Activated naive CD4-positive, alpha-beta T cell treated with Interleukin-2 at 50 U/mL for 16 hours (primary cell): ENCODE measurements around the gene RPL38.
"Not testable (repeated sequence)": the region's sequence is repeated elsewhere in the genome, so short reads cannot be mapped to it uniquely, and the experiment has no call there.

Experiments
- DNase-seq: peaks from one replicate; pipeline ENCODE4 v3.0.0-alpha.2; 2020

Gene RPL38

DNA sequence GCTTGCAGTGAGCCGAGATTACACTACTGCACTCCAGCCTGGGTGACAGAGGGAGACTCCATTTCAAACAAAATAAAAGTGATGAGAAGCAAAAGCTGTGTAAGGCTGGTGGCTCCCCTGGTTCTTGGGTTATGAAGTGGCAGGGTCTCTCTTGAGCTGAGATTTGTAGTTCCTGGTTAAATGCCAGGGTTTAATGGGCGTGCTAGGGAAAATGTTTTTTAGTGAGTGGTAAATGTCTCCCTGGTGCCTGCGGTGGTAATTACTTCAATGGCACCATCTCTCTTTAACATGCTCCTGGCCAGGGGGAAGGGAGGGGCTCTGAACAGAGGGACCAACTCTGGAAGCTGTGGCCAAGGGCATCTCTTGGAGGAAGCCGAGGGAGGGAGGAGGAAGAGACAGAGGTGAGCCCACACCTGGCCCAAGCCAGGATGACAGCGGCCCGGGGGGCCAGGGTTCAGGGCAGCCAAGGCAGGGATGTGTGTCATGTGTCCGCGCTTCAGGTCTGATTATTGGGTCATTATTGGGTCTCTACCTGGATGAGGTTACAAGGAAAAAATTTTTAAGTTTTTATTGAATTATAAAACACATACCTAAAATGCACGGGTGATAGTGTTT, 17.8 kb upstream of the RPL38 start:
- no peak for DNase-seq

DNA sequence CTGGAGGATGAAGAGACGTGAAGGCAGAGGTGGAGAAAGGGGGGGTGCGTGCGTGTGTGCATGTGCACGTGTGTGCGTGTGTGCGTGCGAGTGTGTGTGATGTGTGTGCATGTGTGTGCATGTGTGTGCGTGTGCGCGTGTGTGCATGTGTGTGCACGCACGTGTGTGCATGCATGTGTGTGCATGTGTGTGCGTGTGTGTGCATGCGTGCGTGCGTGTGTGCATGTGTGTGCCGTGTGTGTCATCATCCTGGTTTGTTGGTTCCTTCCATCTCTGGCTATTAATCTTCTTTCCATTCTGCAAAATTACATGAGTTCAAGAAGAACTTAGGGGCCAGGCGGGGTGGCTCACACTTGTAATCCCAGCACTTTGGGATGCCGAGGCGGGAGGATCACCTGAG, 17.0 kb upstream of the RPL38 start:
- no peak for DNase-seq

DNA sequence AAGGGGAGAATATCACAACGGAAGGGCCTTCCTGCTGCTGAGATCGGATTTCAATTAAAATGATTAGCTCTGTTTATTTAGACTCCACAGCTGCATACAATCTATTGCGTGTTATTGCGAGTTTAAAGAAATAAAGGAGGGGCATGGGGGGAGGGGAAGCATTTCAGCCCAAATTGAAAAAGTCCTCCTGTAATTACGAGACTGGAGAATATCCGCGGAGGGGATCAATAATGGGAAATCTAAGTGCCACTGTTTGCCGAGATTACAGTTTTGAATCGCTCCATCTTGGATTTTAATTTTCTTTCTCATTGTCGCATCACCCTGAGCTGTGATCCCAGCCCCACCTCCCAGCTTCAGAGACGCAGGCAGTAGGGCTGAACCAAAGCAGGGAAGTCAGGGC, 15.7 kb upstream of the RPL38 start:
- no peak for DNase-seq

DNA sequence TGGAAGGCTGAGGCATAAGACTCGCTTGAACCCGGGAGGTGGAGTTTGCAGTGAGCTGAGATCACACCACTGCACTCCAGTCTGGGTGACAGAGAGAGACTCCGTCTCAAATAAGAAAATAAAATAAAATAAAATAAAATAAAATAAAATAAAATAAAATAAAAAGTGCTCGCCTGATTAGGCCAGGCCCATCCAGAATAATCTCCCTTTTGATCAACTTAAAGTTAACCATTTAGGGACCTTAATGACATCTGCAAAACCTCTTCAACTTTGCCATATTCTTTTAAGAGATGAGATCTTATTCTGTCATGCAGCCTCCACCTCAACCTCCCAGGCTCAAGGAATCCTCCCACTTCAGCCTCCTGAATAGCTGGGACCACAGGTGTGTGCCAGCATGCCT, 14.8 kb upstream of the RPL38 start:
- not testable (repeated sequence) for DNase-seq

DNA sequence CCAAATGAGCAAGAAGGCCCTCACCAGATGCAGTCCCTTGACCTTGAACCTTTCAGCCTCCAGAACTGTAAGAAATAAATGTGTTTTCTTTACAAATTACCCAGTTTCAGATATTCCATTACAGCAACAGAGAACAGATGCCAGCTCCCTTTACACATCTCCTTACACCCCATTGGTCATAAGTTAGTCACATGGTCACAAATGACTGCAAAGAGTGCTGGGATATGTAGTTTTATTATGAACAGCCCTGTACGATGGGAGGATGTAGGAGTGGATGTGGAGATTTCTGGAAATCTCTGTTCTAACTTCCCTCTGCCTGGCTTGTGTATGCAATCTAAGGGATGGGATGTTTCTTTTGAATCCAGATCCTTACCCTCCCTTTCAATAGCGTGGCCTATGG, 13.3 kb upstream of the RPL38 start:
- DNase-seq: no peak

DNA sequence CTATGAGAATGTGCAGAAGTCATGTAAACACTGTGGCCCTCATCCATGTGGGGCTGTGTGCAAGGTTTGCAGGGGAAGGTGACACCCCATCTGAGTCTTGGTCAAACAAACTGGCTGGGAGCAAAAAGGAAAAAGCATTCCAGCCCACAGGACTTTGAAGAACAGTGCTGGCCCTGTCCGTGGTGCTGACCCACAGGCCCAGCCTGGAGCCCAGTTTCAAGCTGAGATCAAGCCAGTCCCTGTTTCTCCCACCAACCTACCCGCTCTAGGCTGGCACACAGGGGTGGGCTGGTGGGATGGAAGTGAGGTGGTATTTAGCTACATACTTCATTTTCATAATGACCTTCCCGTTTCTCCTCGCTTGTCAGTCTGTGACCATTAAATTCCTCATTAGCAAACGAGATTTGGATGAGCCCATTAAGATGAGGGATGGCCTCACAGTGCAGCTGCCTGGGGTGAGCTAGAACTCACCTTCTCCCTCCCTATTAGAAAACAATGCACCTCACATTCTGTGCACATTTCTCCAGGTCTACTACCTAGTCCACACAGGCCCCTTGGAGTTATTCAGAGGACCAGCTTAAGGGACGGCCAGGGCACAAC, 12.6 kb upstream of the RPL38 start:
- no peak for DNase-seq

DNA sequence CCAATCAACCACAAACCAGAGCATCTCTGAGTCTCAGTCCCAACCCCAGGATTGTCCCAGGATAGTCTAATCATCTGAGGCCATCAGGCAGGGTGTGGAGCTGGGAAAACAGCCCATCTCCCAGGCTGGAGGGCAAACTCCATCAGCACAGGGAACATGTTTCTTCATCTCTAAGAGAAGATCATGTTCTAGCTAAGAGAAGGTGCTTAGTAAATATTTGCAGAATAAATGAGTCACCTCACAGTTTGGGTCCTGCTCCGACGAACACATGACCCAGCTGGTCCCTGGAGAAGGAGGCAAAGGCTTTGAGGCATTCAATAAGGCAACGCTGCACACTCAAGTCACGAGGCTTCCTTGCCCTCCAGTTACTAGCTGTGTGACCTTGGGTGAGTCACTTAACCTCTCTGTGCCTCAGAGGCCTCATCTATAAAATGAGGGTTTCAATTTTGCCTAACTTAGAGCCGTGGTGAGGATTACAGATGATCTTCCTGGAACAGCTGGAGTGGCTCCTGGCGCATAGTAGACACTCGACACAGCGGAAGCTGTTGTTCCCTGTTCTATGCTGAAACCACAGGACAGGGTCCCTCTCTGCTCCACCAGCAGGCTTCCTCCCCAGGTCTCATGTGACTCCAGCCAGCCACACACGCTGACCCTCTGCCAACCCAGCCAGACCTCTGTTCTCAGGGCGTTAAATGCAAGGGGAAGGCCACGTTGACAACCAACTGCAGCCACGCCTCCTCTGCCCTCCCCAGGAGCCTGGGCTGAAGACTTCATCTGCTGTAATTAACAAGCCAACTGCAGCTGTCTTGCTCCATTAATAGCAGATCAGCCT, 10.3 kb upstream of the RPL38 start:
- DNase-seq: no peak

DNA sequence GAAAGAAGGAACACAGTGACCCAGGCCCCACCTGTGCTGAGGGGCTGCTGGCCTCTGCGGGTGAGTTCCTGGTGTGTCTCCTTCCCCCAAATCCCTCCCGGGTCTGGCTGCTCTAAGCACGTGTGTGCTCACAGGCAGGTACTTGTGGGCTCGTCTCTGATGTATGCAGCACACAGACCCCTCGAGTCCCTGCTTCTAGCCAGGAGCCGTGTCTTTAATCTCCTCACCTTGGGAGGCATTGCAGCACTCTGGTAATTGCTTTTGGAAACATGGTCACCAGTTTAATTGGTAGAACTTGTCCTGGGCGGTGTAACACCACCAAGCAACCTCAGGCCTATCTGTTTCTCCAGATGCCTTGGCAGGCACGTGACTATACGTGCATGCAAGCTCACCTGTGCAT, 8.8 kb upstream of the RPL38 start:
- no peak for DNase-seq

DNA sequence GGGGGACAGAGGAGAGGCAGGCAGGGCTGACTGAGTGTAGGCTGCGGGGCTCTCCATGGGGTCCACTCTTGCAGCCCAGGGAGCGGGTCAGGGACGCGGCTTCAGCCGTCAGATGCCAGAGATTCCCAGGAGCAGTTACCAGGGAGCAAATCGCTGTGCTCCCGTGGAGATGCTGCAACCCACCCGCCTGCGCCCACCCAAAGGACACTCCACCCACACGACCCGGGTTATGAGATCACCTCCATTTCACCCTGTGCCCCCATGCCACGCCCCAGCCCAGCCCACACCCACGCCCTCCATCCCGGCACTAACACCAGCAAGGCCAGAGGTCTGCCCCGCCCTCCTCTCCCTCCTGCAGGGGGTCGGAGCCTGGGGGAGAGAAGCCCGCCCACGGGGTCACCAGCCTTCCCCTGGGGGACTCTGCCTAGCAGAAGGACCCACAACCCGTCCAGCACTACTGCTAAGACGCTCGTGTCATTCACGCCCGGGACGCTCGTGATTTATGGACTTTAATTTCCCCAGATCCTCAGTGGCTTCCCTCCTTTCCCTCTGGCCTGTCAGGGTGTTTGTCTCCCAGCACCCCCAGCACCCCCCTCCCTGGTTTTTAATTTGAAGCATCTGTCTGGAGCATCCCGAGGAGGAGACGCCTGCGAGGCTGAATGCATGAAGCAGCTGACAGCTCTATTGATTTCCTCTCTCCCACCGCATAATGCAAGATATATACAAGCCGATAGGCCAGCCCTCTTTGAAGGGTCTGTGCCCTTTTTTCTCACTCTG, 6.7 kb upstream of the RPL38 start:
- no peak for DNase-seq

DNA sequence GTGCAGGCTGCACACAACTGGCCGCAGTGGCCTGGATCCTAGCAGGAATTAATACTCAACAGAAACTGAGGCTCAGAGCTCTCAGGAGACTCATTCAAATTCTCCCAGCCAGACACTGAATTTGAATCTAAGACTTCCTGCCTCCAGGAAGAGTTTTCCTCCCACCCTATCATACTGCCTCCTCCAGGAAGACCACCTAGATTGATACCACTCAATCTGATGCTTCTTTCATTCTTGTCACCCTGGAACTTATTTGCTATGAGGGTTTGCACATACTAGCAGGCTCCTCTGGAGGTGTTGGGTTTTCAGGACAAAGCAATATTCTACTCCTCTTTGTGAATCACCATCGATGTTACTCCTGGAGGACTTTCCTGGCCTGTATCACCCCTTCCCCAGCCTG, 5.7 kb upstream of the RPL38 start:
- DNase-seq: no peak

DNA sequence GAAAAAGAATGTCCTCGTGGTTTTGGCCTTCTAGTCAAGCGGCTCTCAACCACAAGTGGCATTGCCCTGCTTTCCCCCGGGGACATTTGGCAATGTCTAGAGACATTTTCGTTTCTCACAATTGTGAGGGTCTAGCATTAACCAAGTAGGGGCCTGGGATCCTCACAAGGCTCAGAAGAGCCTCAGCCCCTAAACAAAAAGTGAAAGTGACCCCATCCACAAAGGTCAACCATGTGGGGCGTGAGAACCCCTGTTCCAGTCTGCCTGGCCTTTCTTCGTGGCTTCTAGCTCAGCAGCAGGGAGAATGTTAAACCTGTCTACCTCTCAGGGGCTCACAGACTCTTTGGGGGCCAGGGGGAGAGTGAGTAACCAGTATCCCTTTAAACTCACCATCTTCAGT, 4.8 kb upstream of the RPL38 start:
- DNase-seq: no peak

DNA sequence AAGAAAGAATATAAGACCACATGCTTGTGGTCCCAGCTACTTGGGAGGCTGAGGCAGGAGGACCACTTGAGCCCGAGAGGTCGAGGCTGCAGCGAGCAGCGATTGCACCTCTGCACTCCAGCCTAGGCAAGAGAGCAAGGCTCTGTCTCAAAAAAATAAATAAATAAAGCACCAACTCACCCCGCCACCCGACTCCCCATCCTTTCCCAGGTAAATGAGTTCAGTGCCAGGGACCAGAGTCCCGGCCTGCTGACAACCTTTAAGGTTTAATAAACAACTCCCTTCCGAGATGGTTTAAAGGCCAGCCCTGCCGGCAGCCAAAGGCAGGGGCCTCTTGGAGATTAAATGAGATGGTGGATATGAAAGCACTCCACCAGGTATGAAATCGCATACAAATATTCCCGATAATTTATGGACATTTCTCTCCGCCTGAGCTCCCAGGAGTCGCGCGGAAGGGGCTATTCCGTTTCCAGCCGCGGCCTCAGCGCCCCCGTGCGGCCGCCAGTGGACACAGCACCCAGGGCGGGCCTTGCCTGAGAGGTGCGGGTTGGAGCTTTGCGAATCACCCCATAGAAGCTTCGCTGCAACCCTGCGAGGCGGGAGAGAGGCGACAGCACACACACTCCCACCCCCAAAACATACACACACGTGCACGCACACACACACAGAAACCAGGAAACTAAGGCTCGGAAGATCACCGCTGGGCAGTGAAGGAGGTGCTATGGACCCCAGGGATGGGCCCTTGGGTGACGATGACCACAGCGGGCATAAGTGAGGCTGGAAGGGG, 4.0 kb upstream of the RPL38 start:
- peak; percentile 72 for DNase-seq

DNA sequence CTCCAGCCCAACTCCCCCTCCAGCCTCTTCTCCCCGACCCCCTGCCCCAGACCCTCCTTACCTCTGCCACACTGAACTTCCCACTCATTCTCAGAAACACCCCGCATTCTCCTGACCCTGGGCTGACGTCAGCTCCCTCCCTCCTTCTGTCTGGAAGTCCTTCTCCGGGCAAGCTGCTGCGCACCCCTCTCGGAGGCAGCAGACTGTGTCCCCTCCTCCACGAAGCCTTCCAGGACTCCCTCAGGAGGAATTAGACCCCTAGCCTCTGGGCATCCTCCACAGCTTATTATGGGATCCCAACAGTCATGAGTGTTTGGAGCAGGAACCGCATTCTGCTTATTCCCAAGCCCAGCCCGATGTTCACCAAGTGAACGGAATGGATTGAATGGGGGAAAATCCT, 3.4 kb upstream of the RPL38 start:
- DNase-seq: no peak

DNA sequence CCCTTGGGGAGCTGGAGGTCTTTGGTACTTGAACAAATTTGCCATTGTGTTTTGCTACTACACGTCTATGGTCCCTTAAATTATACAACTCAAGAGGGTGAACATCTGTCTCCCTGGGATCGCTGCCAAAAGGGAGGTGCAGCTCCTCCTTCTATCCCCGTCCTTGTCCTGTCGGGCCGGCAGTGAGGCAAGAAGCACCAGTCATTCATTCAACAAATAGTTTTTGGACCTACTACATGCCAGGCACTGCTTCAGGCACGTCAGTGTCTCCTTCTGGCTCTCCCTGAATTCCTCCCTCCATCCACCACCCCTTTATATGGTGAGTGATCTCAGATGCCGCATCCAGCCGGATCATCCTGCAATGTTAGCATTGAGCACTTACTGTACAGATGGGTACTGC, 2.2 kb upstream of the RPL38 start:
- DNase-seq: no peak

DNA sequence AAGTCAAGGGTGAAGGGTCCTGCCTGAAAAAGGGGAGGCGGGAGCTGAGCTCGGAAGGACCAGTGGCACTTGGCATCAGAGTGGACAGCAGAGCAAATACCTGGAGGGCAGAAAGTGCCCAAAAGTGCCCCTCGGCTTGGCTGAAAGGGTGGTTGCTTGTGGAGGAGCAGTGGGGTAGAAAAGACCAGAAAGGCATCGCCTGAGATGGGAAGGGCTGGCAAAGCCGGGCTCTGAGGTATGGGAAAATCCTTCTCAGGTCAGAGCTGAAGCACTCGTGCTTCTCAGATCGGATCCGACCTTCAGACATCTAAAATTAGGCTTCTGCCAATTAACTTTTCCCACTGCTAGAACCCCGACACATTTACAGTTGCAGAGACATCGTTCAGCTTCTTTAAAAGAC, 1.5 kb upstream of the RPL38 start:
- no peak for DNase-seq

DNA sequence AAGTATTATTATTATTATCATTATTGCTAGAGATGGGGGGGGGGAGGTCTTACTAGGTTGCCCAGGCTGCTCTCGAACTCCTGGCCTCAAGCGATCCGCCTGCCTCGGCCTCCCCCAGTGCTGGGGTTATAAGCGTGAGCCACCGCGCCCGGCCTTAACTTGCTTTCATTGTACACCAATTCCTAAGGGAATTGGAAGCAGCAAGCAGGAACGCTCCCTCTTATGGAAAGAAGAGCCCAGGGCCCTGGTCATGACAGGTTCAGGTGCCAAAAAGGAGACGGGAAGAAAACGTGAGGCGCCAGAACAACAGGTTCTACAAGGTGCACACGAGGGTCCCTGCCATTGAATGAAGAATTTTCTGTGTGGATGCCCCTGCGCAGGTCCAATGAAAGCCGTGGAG, 540 bp upstream of the RPL38 start:
- DNase-seq: no peak

DNA sequence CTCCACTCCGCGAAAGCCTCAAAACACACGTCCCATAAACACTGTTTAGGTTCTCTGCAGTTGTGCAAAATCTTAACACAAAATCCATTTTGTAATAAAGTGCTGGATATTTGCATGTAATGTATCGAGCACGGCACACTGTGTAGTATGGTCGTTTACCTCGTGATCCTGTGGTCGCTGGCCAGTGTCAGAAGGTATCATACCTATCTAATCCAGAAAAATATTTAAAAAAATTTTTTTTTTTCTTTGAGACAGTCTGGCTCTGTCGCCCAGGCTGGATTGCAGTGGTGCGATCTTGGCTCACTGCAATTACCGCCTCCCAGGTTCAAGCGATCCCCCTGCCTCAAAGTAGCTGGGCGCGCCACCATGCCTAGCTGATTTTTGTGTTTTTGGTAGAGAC, 996 bp downstream of the RPL38 start:
- DNase-seq: no peak

DNA sequence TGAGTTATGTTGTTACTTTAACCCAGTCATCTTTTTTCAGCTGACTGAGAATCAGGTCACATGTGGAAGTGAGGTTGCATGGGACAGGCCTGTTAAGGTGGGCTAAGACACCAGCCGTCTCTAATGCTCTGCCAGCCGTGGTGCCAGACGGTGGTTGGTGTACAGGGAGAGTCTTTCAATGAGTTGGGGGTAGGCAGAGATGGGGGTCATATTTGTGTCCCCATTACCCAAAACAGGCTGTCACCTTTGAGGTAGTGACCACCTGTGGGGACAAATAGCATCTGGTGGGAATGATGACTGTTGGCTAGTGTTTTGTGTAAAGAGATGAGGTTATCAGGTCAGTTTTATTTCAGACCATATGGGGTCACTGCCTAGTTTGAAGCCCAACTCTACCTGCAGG, 1.8 kb downstream of the RPL38 start:
- DNase-seq: no peak

DNA sequence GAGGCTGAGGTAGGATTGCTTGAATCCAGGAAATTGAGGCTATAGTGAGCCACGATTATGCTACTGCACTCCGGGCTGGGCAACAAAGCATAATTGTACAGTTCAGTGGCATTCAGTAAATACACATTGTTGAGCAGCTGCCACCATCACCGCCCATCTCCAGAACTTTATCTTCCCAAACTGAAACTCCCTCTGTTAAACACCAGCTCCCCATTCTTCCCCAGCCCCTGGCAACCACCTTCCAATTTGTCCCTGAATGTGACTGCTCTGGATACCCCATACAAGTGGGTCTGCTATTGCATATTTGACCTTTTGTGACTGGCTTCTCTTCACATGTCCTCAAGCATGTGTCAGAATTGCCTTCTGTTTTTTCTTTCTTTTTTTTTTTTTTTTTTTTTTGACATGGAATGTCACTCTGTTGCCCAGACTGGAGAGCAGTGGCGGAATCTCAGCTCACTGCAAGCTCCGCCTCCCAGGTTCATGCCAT, 2.9 kb downstream of the RPL38 start:
- DNase-seq: no peak

DNA sequence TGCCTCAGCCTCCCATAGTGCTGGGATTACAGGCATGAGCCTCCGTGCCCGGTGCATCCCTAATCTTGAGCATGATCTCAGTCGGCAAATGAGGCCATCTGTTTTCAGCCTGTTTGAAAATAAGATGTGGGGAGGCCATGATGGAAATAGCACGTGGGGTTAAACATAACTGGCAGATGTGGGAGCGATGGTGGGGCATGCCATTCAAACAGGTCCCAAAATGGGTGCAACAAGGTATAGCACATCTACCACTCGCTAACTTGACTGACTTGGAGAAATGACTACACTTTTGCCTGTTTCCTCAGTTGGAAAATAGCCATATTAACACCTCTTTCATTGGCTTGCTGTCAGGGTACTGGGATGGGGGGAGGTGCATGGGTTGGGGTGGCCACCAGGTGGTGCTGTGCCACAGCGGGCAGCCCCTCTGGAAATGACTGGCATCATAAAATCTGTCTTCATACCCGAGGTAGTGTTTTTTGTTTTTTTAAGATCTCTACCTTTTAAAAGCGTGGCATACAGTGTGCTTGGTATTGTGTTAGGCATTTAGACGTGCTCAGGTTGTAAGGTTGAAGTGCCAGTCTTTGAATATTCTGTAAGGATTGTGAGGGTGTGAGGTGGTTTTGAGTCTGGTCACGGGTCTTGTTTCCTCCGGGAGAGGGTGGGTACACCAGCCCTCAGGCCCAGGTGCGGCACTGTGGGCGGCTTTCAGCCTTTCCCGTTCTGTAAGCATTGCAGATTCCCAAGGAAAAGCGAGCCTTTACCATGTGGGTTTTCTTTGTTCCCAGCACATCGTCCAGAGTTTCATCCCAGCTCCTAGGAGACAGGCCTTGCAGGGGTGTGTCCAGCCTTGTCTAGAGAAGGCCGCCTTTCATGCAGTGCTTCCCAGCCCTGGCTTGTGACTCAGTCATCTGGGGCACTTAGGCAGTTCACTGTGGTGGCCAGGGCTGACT, 7.0 kb downstream of the RPL38 start:
- peak; percentile 86 for DNase-seq

DNA sequence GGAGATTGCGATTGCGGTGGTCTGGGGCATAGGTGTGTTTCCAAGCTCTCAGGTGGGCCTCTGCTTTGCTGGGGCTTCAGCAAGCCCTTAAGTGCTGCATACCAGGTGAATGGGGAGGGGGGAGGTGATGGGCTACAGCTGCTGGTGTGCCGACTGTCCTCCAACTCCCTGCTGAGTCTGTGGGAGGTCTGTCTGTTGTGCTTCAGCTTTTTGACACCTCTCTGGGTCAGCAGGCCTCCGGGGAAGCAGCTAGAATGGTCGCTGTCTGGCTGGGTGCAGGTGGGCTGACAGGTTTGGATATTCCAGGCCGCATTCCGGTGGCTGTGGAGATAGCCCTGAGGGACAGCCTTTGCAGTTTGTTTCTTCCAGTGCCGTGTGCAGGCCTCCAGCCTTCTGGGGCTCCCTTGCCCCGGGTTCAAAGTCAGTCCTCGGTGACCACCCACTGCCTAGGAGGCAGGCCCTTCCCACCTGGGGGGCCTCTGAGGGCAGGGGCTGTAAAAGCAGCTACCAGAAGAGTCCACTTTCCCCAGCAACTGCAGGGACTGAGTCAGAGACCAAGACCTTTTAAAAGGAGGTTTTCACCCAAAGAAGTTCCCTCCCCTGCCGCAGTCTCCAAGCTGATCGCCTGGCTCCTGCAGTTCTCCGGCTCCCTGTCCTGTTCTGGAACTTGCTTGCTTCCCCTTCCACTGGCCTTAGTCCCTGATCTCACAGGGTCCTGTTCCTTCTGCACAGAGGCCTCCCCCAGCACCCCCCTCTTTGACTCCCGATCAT, 7.8 kb downstream of the RPL38 start:
- peak; percentile 14 for DNase-seq
